Testis (tissue), 3 donors: ENCODE measurements around the gene TFCP2L1. TPM values are rescaled to one million over a fixed set of nuclear protein-coding genes. Genes with fewer than 3 reads are reported as not detected.

Experiments used
- DNase-seq: peaks from one replicate; pipeline ENCODE4 v3.0.0-alpha.2; 2019
- H3K27ac ChIP-seq, 2 donors: fragments of 200-600 bp; sonication (generic); one replicate each; pipeline ENCODE4 v1.5.1; 2019
- H3K27me3 ChIP-seq: fragments of 200-600 bp; sonication (generic); one replicate; pipeline ENCODE4 v1.5.1; 2019
- H3K36me3 ChIP-seq: fragments of 200-600 bp; sonication (generic); one replicate; pipeline ENCODE4 v1.5.1; 2017; ENCODE audit warnings: low read depth; ENCODE audit errors: missing control alignments
- H3K4me1 ChIP-seq: fragments of 200-600 bp; sonication (generic); one replicate; pipeline ENCODE4 v1.5.1; 2019
- H3K4me3 ChIP-seq, 2 donors: fragments of 200-600 bp; sonication (generic); one replicate each; pipeline ENCODE4 v1.5.1; 2017 to 2019
- H3K9me3 ChIP-seq: fragments of 200-600 bp; sonication (generic); one replicate; pipeline ENCODE4 v1.5.1; 2017
- POLR2A ChIP-seq: fragments of 450-650 bp; IDR thresholded peaks from one replicate; pipeline ENCODE4 v1.6.1; 2017; ENCODE audit warnings: antibody characterized with exemption, mild to moderate bottlenecking, moderate library complexity
- WGBS, 2 donors: methylation state at CpG; one replicate each; pipeline ENCODE4 v1.1.5; 2018; 5-methylcytosine and 5-hydroxymethylcytosine counted together
- intact Hi-C: fragments of 100-400 bp; cut with DNase I; formaldehyde crosslinking; loops from one replicate; pipeline ENCODE4 v1.15.1; 2023; ENCODE audit warnings: low total_unique reads
- polyA plus RNA-seq: library from polyadenylated mRNA; stranded (reverse); fragments of 350-450 nt; fragmentation: Illumina TruSeq; extraction: RNeasy Lipid Tissue Mini Kit (QIAGEN cat#74804); gene quantifications from one replicate; pipeline ENCODE4 v1.2.3, GENCODE V29; 2014; ENCODE audit warnings: low read depth, low replicate concordance; ENCODE audit not compliant: insufficient read depth
- total RNA-seq, 2 donors: library from RNA; depleted of rRNA; stranded (reverse); fragments of >200 nt; gene quantifications; one replicate each; pipeline ENCODE4 v1.2.3, GENCODE V29; 2016
- TF ChIP-seq, protein P1 (sequence below), 3 experiments: fragments of 450-650 bp in 2 of 3; fragments of 200-600 bp in 1 of 3; sonication (generic) in 1 of 3; IDR thresholded peaks; one replicate each; pipeline ENCODE4 v1.5.1; 2016 to 2019; ENCODE audit warnings: antibody characterized with exemption in 3 of 3, mild to moderate bottlenecking in 2 of 3, moderate library complexity in 1 of 3

TFCP2L1 gene
- total and polyA plus RNA-seq, 3 donors from 2014 or later = 2.5 to 5.1 (median 3.1) TPM

GRCh38 chr2:121240436-121240835 is 44.6 kb downstream of the TFCP2L1 start:
- H3K4me3 ChIP-seq = no peak overlapping the region
- DNase-seq = no peak
- no peak for TF ChIP-seq POLR2A
- H3K27me3 ChIP-seq = no peaks in the 10 kb centered on the region
- 67 to 79% methylated on average over 6 of the region's 6 CpGs for WGBS, 2 donors
- no peaks in the 10 kb centered on the region for H3K4me1 ChIP-seq
- H3K27ac ChIP-seq = no peak overlapping the region
- H3K36me3 ChIP-seq = no peaks in the 10 kb centered on the region
- intact Hi-C loops = no loop called here
- no peaks in the 10 kb centered on the region for H3K9me3 ChIP-seq

DNA sequence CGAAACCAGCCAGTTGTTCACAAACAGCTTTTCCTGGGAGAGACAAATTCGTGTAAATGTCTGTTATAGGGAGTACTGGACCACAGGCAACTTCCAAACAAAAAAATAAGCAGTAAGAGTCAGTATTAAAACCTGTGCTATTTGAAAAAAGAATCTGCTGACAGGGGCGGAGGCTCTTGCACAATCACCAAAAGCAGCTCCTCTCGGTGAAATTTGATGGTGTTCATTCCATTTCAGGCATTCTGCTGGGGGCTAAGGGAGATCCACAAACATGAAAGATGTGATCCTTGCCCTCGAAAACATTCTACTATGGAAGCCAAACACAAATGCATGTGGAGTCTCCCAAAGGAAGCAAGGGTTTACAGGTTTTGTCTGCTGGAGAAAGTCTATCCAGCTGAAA is 45.0 kb downstream of the TFCP2L1 start:
- Histone ChIP-seq H3K9me3 (no peaks in the 10 kb centered on the region), H3K27ac (no peak overlapping the region), H3K4me3 (no peak overlapping the region), H3K36me3 (no peaks in the 10 kb centered on the region), H3K27me3 (no peaks in the 10 kb centered on the region), H3K4me1 (no peaks in the 10 kb centered on the region)
- intact Hi-C loops = no loop called here
- no peak for DNase-seq
- 84 to 87% methylated on average over 5 of the region's 5 CpGs for WGBS, 2 donors
- TF ChIP-seq POLR2A = no peak
- TF ChIP-seq, protein P1, sequence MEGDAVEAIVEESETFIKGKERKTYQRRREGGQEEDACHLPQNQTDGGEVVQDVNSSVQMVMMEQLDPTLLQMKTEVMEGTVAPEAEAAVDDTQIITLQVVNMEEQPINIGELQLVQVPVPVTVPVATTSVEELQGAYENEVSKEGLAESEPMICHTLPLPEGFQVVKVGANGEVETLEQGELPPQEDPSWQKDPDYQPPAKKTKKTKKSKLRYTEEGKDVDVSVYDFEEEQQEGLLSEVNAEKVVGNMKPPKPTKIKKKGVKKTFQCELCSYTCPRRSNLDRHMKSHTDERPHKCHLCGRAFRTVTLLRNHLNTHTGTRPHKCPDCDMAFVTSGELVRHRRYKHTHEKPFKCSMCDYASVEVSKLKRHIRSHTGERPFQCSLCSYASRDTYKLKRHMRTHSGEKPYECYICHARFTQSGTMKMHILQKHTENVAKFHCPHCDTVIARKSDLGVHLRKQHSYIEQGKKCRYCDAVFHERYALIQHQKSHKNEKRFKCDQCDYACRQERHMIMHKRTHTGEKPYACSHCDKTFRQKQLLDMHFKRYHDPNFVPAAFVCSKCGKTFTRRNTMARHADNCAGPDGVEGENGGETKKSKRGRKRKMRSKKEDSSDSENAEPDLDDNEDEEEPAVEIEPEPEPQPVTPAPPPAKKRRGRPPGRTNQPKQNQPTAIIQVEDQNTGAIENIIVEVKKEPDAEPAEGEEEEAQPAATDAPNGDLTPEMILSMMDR (IDR thresholded peaks at IDR 0.05) = no peak

- WGBS, 2 donors = 89 to 96% methylated on average over 15 of the region's 15 CpGs
- H3K36me3 ChIP-seq = no peaks in the 10 kb centered on the region
- H3K4me1 ChIP-seq = no peaks in the 10 kb centered on the region
- H3K27ac ChIP-seq = no peak overlapping the region
- H3K27me3 ChIP-seq = no peaks in the 10 kb centered on the region
- H3K4me3 ChIP-seq = no peak overlapping the region
- TF ChIP-seq POLR2A = no peak
- H3K9me3 ChIP-seq = no peaks in the 10 kb centered on the region
- intact Hi-C loops = no loop called here
- DNase-seq = no peak
Observed at GRCh38 chr2:121239471-121239870, 45.5 kb downstream of the TFCP2L1 start.

GRCh38 chr2:121238828-121239227 is 46.2 kb downstream of the TFCP2L1 start:
- Histone ChIP-seq H3K4me1 (no peaks in the 10 kb centered on the region), H3K27ac (no peak overlapping the region), H3K4me3 (no peak overlapping the region), H3K36me3 (no peaks in the 10 kb centered on the region), H3K27me3 (no peaks in the 10 kb centered on the region), H3K9me3 (no peaks in the 10 kb centered on the region)
- no peak for DNase-seq
- TF ChIP-seq, protein P1 (IDR thresholded peaks at IDR 0.05) = no peak
- TF ChIP-seq POLR2A = no peak
- 86 to 90% methylated on average over 3 to 4 of the region's 4 CpGs for WGBS, 2 donors
- intact Hi-C loops = no loop called here

- TF ChIP-seq, protein P1 (IDR thresholded peaks at IDR 0.05) = no peak
- TF ChIP-seq POLR2A = no peak
- Histone ChIP-seq H3K4me1 (no peaks in the 10 kb centered on the region), H3K9me3 (no peaks in the 10 kb centered on the region), H3K27ac (no peak overlapping the region), H3K36me3 (no peaks in the 10 kb centered on the region), H3K4me3 (no peak overlapping the region), H3K27me3 (no peaks in the 10 kb centered on the region)
- WGBS, 2 donors = 86 to 91% methylated on average over 16 of the region's 16 CpGs
- intact Hi-C loops = no loop called here
- no peak for DNase-seq
Observed at GRCh38 chr2:121237980-121238665, 46.9 kb downstream of the TFCP2L1 start.

- intact Hi-C loops = no loop called here
- no peak for TF ChIP-seq POLR2A
- TF ChIP-seq, protein P1 (IDR thresholded peaks at IDR 0.05) = no peak
- H3K27ac ChIP-seq = no peak overlapping the region
- 83 to 89% methylated on average over 12 to 20 of the region's 20 CpGs for WGBS, 2 donors
- H3K27me3 ChIP-seq = no peaks in the 10 kb centered on the region
- no peaks in the 10 kb centered on the region for H3K9me3 ChIP-seq
- no peaks in the 10 kb centered on the region for H3K36me3 ChIP-seq
- H3K4me1 ChIP-seq = no peaks in the 10 kb centered on the region
- H3K4me3 ChIP-seq = no peak overlapping the region
- DNase-seq = no peak
Observed at GRCh38 chr2:121237336-121237979, 47.5 kb downstream of the TFCP2L1 start.
